GM12892 (cell line): ENCODE data around the gene PCDHGC4. TPM values are rescaled to one million over a fixed set of nuclear protein-coding genes. Genes with fewer than 3 reads are reported as not detected.

ENCODE experiments used
- DNase-seq: peaks from one replicate; pipeline ENCODE4 v3.0.0; 2011; ENCODE audit not compliant: insufficient read length
- FAIRE-seq: peaks from 2 replicates; lab custom pipeline; 2011; peaks lifted over from hg19 to GRCh38; lab: Jason Lieb, UNC
- POLR2A ChIP-seq: IDR thresholded peaks from 2 replicates; pipeline ENCODE4 v1.6.1; 2011; ENCODE audit warnings: low read depth, low read length, control low read depth
- POLR2AphosphoS5 ChIP-seq: IDR thresholded peaks from 2 replicates; pipeline ENCODE4 v1.6.1; 2011; ENCODE audit warnings: low read depth, low read length, control low read depth
- TAF1 ChIP-seq: IDR thresholded peaks from 2 replicates; pipeline ENCODE4 v1.6.1; 2011; ENCODE audit warnings: low read depth, mild to moderate bottlenecking, control low read depth, low read length, borderline replicate concordance
- polyA plus RNA-seq: library from polyadenylated mRNA; unstranded; fragments of >200 nt; gene quantifications from one replicate; pipeline ENCODE4 v1.2.1, GENCODE V29; 2012; ENCODE audit warnings: missing spikeins, inconsistent platforms; ENCODE audit not compliant: missing spikeins

Gene PCDHGC4
- polyA plus RNA-seq = 0.38 TPM

DNA sequence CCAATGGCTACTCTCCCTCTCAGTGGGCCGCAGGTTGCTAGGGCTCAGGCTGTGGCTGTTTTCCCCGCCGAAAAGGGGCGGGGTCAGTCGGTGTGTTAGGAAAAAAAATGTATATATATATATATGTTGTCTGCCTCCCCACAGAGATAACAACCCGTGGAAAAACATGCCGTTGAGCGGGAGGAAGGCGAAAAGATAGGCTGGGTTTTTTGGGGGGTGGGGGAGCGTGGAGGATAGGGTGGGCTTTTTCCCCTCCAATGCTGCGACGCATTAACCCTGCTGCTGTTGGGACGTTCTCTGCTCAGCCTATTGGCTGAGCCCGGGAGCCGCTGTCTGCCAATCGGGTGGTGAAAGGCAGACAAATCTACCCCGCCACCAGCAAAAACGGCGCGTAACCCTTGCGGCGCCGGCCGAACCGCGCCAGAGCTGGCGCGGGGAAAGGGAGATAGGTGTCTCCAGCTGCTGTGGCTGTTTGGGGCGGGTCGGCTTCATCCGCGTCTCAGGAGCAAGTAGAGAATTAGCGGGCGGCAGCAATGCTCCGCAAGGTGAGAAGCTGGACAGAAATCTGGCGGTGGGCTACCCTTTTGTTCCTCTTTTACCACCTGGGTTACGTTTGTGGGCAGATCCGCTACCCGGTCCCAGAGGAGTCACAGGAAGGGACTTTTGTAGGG is at the start of gene PCDHGC4:
Gene PCDHGC4, plus strand, starts transcription at position 390 of the 671 bp plus-strand sequence. Its CDS starts 144 bp downstream, at position 534.
- TF ChIP-seq TAF1 = no peak
- TF ChIP-seq POLR2A = no peak
- TF ChIP-seq POLR2AphosphoS5 = no peak
- DNase-seq = no peak
- FAIRE-seq = no peak

DNA sequence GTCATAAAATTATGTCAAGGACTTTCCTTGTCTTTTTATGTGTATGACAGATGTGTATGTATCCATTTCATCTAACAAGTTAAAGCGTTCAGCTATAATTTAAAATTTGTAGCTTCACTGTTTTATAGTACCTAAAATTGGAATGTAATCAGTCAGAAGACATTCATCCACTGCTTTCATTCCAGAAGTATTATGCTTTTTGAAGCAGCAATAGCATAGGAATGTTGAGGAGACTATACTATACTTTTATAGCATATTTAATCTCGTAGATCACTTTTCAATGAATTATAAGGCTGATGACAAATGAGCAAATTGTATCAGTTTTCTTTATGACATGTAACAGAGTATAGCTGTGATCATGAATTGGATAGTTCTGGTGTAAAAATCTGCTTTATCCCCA is 47.6 kb upstream of the PCDHGC4 start:
- TF ChIP-seq TAF1 (no peak), POLR2A (no peak), POLR2AphosphoS5 (no peak)
- no peak for FAIRE-seq
- DNase-seq = no peak

DNA sequence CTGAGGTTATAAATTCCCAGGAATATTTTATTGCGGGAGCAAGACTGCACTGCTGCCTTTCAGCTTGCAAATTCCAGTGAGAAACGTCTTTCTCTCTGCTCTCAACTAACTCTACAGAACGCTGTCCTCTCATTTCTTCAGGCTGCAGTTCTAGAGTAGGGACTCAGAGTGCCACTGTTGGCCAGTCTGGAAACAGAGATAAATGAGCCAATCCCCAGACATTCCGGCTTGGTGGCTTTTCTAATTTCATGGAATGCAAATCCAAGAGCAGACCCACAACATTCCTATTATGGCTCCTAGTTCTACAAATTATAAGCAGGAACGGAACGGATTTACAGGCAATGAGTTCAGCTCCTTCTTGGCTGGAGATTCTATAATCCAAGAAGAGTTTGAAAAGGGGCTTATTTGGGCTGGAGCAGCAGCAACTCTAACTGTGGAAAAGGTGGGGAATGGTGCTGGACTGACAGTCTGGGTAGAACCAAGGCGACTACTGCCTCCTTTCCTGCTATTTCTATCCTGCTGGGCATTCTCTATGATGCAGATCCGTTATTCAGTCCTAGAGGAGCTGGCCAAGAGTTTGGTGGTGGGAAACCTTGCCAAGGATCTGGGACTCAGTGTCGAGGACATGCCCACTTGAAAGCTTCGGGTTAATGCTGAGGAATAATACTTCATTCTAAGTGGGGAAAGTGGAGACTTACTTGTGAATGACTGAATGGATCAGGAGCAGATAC is 45.3 kb upstream of the PCDHGC4 start:
- TF ChIP-seq POLR2AphosphoS5 (no peak), TAF1 (no peak), POLR2A (no peak)
- no peak for DNase-seq
- no peak for FAIRE-seq

DNA sequence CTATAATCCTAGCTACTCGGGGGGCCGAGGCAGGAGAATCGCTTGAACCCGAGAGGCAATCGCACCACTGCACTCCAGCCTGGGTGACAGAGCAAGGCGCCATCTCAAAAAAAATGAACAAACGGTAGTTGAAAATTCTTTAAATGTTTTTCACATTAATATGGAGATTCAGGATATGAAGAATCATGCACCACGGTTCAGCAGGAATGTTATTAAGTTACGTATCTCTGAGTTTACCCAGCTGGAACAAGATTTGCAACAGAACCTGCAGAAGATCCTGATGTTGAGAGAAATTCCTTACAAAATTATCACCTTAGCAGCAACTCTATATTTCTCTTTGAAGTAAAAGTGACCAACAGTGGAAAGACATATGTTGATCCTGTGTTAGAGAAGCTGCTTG is 44.5 kb upstream of the PCDHGC4 start:
- TF ChIP-seq TAF1 = no peak
- TF ChIP-seq POLR2A = no peak
- TF ChIP-seq POLR2AphosphoS5 = no peak
- no peak for FAIRE-seq

GRCh38 chr5:141441571-141442170 is 43.2 kb upstream of the PCDHGC4 start:
- TF ChIP-seq TAF1 (no peak), POLR2AphosphoS5 (no peak), POLR2A (no peak)
- DNase-seq = no peak
- no peak for FAIRE-seq

More for the DNA sequence above, 44.5 kb upstream of the PCDHGC4 start:
- DNase-seq = no peak

- no peak for TF ChIP-seq POLR2A
- no peak for TF ChIP-seq POLR2AphosphoS5
- no peak for TF ChIP-seq TAF1
- FAIRE-seq (no peak), DNase-seq (no peak)
Measured at GRCh38 chr5:141465351-141465750, 19.5 kb upstream of the PCDHGC4 start.

GRCh38 chr5:141475625-141476131 is 9.2 kb upstream of the PCDHGC4 start, which contains the start of gene PCDHGC3:
PCDHGC3 (plus strand) TSS chr5:141475966; CDS start chr5:141476117, 151 bp downstream.
- DNase-seq = peak; percentile 73
- TF ChIP-seq POLR2A (peak; percentile 48; the same call in 1 of the 2 replicates), TAF1 (no peak)
- peak; percentile 88 for FAIRE-seq

DNA sequence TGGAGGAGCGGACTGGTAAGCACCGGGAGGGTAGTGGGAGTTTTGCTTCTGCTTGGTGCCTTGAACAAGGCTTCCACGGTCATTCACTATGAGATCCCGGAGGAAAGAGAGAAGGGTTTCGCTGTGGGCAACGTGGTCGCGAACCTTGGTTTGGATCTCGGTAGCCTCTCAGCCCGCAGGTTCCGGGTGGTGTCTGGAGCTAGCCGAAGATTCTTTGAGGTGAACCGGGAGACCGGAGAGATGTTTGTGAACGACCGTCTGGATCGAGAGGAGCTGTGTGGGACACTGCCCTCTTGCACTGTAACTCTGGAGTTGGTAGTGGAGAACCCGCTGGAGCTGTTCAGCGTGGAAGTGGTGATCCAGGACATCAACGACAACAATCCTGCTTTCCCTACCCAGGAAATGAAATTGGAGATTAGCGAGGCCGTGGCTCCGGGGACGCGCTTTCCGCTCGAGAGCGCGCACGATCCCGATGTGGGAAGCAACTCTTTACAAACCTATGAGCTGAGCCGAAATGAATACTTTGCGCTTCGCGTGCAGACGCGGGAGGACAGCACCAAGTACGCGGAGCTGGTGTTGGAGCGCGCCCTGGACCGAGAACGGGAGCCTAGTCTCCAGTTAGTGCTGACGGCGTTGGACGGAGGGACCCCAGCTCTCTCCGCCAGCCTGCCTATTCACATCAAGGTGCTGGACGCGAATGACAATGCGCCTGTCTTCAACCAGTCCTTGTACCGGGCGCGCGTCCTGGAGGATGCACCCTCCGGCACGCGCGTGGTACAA is 8.5 kb upstream of the PCDHGC4 start:
- TF ChIP-seq POLR2AphosphoS5 (no peak), POLR2A (no peak), TAF1 (no peak)
- DNase-seq (no peak), FAIRE-seq (no peak)

- no peak for DNase-seq
- TF ChIP-seq TAF1 (no peak), POLR2A (no peak), POLR2AphosphoS5 (no peak)
- FAIRE-seq = peak; percentile 82
Measured at GRCh38 chr5:141477044-141477575, 7.7 kb upstream of the PCDHGC4 start.

DNA sequence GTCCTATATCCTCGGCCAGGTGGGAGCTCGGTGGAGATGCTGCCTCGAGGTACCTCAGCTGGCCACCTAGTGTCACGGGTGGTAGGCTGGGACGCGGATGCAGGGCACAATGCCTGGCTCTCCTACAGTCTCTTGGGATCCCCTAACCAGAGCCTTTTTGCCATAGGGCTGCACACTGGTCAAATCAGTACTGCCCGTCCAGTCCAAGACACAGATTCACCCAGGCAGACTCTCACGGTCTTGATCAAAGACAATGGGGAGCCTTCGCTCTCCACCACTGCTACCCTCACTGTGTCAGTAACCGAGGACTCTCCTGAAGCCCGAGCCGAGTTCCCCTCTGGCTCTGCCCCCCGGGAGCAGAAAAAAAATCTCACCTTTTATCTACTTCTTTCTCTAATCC is 7.0 kb upstream of the PCDHGC4 start:
- FAIRE-seq = no peak
- no peak for DNase-seq
- no peak for TF ChIP-seq TAF1
- no peak for TF ChIP-seq POLR2A
- TF ChIP-seq POLR2AphosphoS5 = no peak
